K562 (cell line): Measurements from ENCODE around the gene CXCR5. TPM values are rescaled to one million over a fixed set of nuclear protein-coding genes. Genes with fewer than 3 reads are reported as not detected.

Experiments used
- ATAC-seq: fragments of 200-7000 bp; cut with Tn5 transposase; 3 replicates; pipeline ENCODE4 v1.9.1; 2020; ENCODE audit warnings: moderate library complexity
- BruUV-seq: library from RNA; stranded (reverse); fragments of 400-500 nt; replicated peaks from 2 replicates; lab custom pipeline; 2021; lab: Mats Ljungman, UMichigan
- CTCF ChIA-PET: fragments of 300-600 bp; formaldehyde crosslinking; extraction: SDS; loops from one replicate; lab custom pipeline; 2021; ENCODE audit warnings: low intra/inter-chr PET ratio; lab: Yijun Ruan, JAX
- POLR2A ChIA-PET: fragments of 300-600, 350-650 bp; sonication (Branson Sonifier 250); formaldehyde crosslinking; extraction: SDS; loops from one replicate; lab custom pipeline; 2021; ENCODE audit warnings: antibody characterized with exemption, inconsistent platforms; lab: Yijun Ruan, JAX
- DNase-seq, 4 experiments: peaks; one replicate each; pipeline versions ENCODE4 v3.0.0 to v3.0.0-alpha.2; 2011 to 2018; ENCODE audit warnings: low spot score in 3 of 4, mixed read lengths in 3 of 4; ENCODE audit errors: extremely low read depth in 1 of 4
- FAIRE-seq: peaks from 2 replicates; lab custom pipeline; 2011; peaks lifted over from hg19 to GRCh38; lab: Jason Lieb, UNC
- H2AFZ ChIP-seq: 2 replicates; pipeline ENCODE4 v1.6.0; 2011; ENCODE audit warnings: low read depth, low read length, control low read depth, inconsistent platforms
- H3K27ac ChIP-seq: fragments of 200-600 bp; 3 replicates; pipeline ENCODE4 v1.8.0; 2011; ENCODE audit warnings: low read depth, mild to moderate bottlenecking, control low read depth, inconsistent platforms, low read length, moderate library complexity, mixed read lengths; ENCODE audit errors: extremely low read depth
- H3K27me3 ChIP-seq, 2 experiments: fragments of 300-600 bp in 1 of 2; 2 replicates in 1 of 2; 3 replicates in 1 of 2; pipeline versions ENCODE4 v1.6.0 to v1.8.0; 2011; ENCODE audit warnings: inconsistent platforms in 2 of 2, low read length in 2 of 2, mild to moderate bottlenecking in 1 of 2, mixed read lengths in 1 of 2, moderate library complexity in 1 of 2; ENCODE audit not compliant: control insufficient read depth in 2 of 2, insufficient read depth in 2 of 2
- H3K36me3 ChIP-seq: fragments of 300-600 bp; 3 replicates; pipeline ENCODE4 v1.8.0; 2011; ENCODE audit warnings: mild to moderate bottlenecking, low read length, inconsistent platforms; ENCODE audit not compliant: control insufficient read depth, insufficient read depth
- H3K4me1 ChIP-seq, 2 experiments: fragments of 200-600 bp in 1 of 2; replicated peaks in 1 of 2; 2 replicates in 1 of 2; 3 replicates in 1 of 2; pipeline versions ENCODE4 v1.5.1 to v1.8.0; 2011; ENCODE audit warnings: inconsistent platforms in 2 of 2, low read length in 2 of 2, mild to moderate bottlenecking in 1 of 2, mixed read lengths in 1 of 2, moderate library complexity in 1 of 2; ENCODE audit not compliant: control insufficient read depth in 2 of 2, insufficient read depth in 2 of 2
- H3K4me2 ChIP-seq: 2 replicates; pipeline ENCODE4 v1.6.1; 2011; ENCODE audit warnings: low read length, control low read depth, inconsistent platforms, mixed read lengths; ENCODE audit not compliant: insufficient read depth
- H3K4me3 ChIP-seq: fragments of 200-600 bp; sonication (generic), shearing (Covaris generic); 2 replicates; pipeline ENCODE4 v1.5.1; 2016; ENCODE audit warnings: control low read depth, inconsistent platforms
- H3K79me2 ChIP-seq: fragments of 200-600 bp; 3 replicates; pipeline ENCODE4 v1.8.0; 2011; ENCODE audit warnings: low read length, inconsistent platforms; ENCODE audit not compliant: control insufficient read depth, insufficient read depth
- H3K9ac ChIP-seq, 2 experiments: 2 replicates each; pipeline versions ENCODE4 v1.6.0 to v1.6.1; 2011; ENCODE audit warnings: low read depth in 2 of 2, low read length in 2 of 2, control low read depth in 1 of 2, inconsistent platforms in 1 of 2, mild to moderate bottlenecking in 1 of 2, mixed read lengths in 1 of 2; ENCODE audit not compliant: insufficient read depth in 1 of 2
- H3K9me1 ChIP-seq: one replicate; pipeline ENCODE4 v1.6.0; 2011; ENCODE audit warnings: inconsistent platforms, mild to moderate bottlenecking, low read length, moderate library complexity; ENCODE audit not compliant: control insufficient read depth, insufficient read depth
- H3K9me3 ChIP-seq: replicated peaks from 2 replicates; pipeline ENCODE4 v1.5.1; 2011; ENCODE audit warnings: low read depth, low read length, inconsistent platforms; ENCODE audit not compliant: control insufficient read depth, insufficient read depth
- H4K20me1 ChIP-seq: replicated peaks from 2 replicates; pipeline ENCODE4 v1.6.1; 2011; ENCODE audit warnings: low read length, inconsistent platforms, mixed read lengths; ENCODE audit not compliant: control insufficient read depth, insufficient read depth
- POLR2G ChIP-seq: fragments of 200-400 bp; formaldehyde crosslinking; IDR thresholded peaks from 2 replicates; pipeline ENCODE4 v1.6.1; 2017; ENCODE audit warnings: low read depth, mild to moderate bottlenecking, antibody characterized with exemption, low read length, moderate library complexity
- SPI1 ChIP-seq: IDR thresholded peaks from 2 replicates; pipeline ENCODE4 v1.6.1; 2011; ENCODE audit warnings: low read depth, low read length, control low read depth, borderline replicate concordance
- WGBS: fragments of 100-300 bp; shearing (Covaris generic); methylation state at CpG from one replicate; pipeline ENCODE4 v1.1.6; 2016; ENCODE audit warnings: low coverage, mixed read lengths; ENCODE audit not compliant: insufficient coverage; ENCODE audit errors: missing lambda C conversion rate; 5-methylcytosine and 5-hydroxymethylcytosine counted together
- in situ Hi-C: fragments of 300-500 bp; cut with MboI; formaldehyde crosslinking; loops from 4 replicates; pipeline ENCODE4 v1.15.0; 2018; ENCODE audit warnings: inconsistent platforms, mixed read lengths
- intact Hi-C: fragments of 100-400 bp; cut with micrococcal nuclease; formaldehyde crosslinking; loops from 2 replicates; pipeline ENCODE4 v1.14.2; 2022
- polyA plus RNA-seq, 8 experiments: library from polyadenylated mRNA; depleted of rRNA in 4 of 8; stranded (reverse) in 5 of 8; unstranded in 3 of 8; fragments of >200 nt; fragmentation: Nextera tagmentation in 2 of 8; fragmentation: Illumina TruSeq in 1 of 8; extraction: Ambion mirVana in 2 of 8; extraction: Trizol in 1 of 8; gene quantifications; 2 replicates each; pipeline versions ENCODE4 v1.2.1 to v1.2.3, GENCODE V29; 2011 to 2014; ENCODE audit warnings: inconsistent platforms in 1 of 8, missing spikeins in 1 of 8
- total RNA-seq, 7 experiments: library from RNA; depleted of rRNA in 6 of 7; stranded (reverse); fragments of >200 nt in 6 of 7; fragmentation: Illumina TruSeq in 2 of 7; extraction: Trizol in 2 of 7; gene quantifications; 2 replicates each; pipeline versions ENCODE4 v1.2.1 to v1.2.3, GENCODE V29; 2011 to 2021; ENCODE audit warnings: low replicate concordance in 1 of 7
- TF ChIP-seq, protein P1 (sequence below), 3 experiments: IDR thresholded peaks in 2 of 3; conservative IDR thresholded peaks in 1 of 3; 2 replicates each; pipeline ENCODE4 v1.5.1; 2011 to 2012; ENCODE audit warnings: low read length in 3 of 3, mild to moderate bottlenecking in 3 of 3, control low read depth in 2 of 3, improper control_type of control experiment in 1 of 3, inconsistent platforms in 1 of 3, low read depth in 1 of 3, mixed read lengths in 1 of 3, moderate library complexity in 1 of 3; ENCODE audit not compliant: insufficient read depth in 2 of 3
- TF ChIP-seq, protein P2 (sequence below): fragments of 250-450 bp; sonication (Bioruptor Pico); IDR thresholded peaks from 2 replicates; pipeline ENCODE4 v1.8.0; 2021; ENCODE audit warnings: moderate library complexity, mild to moderate bottlenecking, inconsistent platforms

Gene CXCR5
- total and polyA plus RNA-seq, 9 of the 15 experiments (the other 6 are each of a cell fraction or from before 2014, with no cell fraction given): 0.03 to 0.06 TPM; not detected in 7

DNA sequence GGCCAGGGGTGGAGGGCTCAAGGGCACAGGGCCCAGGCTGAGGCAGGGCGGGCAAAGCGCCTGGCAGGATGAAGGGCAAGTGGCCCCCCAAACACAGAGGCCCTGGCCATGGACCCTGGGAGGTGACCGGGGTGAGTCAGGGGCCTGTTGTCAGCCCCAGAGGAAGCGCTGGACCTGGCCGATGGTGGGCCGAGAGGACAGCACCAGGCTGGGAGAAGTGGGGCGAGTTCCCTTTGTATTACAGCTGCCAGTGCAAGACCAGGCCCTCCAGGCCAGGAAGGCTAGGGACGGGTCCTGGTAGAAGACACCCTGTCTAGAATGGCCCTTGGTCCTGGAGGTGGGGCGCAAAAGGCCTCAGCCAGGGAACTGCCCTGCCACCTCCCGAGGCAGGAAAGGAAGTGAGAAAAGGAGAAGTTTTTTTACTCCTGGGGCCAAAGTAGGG lies 12.8 kb downstream of the CXCR5 start:
- in situ Hi-C loops (no loop called here), intact Hi-C loops (no loop called here)
- H3K79me2 ChIP-seq: no peaks in the 10 kb centered on the region
- no peak overlapping the region for H3K27ac ChIP-seq
- no peak overlapping the region for H3K4me3 ChIP-seq
- peaks cover 16% of the 10 kb centered on the region; the same call in 1 of the 3 replicates for H3K36me3 ChIP-seq
- ChIA-PET POLR2A (interaction anchor here (0.7 kb wide), 1 partner anchor 199 kb away, joined by 3 read pairs; a partner anchor contains a TSS), CTCF (no interaction called here)
- no TSS peak for BruUV-seq
- H3K27me3 ChIP-seq: no peaks in the 10 kb centered on the region
- DNase-seq (no peak), FAIRE-seq (no peak), ATAC-seq (no peak)
- 80% methylated on average over 9 of the region's 10 CpGs for WGBS
- H3K4me2 ChIP-seq: no peak overlapping the region
- peaks cover 0 to 49% of the 10 kb centered on the region in 2 experiments; a peak in 3 of 5 replicates for H3K4me1 ChIP-seq
- no peaks in the 10 kb centered on the region for H3K9me3 ChIP-seq
- TF ChIP-seq, protein P1, sequence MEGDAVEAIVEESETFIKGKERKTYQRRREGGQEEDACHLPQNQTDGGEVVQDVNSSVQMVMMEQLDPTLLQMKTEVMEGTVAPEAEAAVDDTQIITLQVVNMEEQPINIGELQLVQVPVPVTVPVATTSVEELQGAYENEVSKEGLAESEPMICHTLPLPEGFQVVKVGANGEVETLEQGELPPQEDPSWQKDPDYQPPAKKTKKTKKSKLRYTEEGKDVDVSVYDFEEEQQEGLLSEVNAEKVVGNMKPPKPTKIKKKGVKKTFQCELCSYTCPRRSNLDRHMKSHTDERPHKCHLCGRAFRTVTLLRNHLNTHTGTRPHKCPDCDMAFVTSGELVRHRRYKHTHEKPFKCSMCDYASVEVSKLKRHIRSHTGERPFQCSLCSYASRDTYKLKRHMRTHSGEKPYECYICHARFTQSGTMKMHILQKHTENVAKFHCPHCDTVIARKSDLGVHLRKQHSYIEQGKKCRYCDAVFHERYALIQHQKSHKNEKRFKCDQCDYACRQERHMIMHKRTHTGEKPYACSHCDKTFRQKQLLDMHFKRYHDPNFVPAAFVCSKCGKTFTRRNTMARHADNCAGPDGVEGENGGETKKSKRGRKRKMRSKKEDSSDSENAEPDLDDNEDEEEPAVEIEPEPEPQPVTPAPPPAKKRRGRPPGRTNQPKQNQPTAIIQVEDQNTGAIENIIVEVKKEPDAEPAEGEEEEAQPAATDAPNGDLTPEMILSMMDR (IDR thresholded peaks at IDR 0.05 in 2 of 3, conservative IDR thresholded peaks at IDR 0.05 in 1 of 3; ENCODE audit: insufficient read depth in 2 of 3, low read depth in 1 of 3, low read length in 3 of 3): peak in 1 of 3 experiments; percentile 17; a peak in 1 of 6 replicates
- TF ChIP-seq POLR2G: peak; percentile 36; the same call in 1 of the 2 replicates
- TF ChIP-seq, protein P2, sequence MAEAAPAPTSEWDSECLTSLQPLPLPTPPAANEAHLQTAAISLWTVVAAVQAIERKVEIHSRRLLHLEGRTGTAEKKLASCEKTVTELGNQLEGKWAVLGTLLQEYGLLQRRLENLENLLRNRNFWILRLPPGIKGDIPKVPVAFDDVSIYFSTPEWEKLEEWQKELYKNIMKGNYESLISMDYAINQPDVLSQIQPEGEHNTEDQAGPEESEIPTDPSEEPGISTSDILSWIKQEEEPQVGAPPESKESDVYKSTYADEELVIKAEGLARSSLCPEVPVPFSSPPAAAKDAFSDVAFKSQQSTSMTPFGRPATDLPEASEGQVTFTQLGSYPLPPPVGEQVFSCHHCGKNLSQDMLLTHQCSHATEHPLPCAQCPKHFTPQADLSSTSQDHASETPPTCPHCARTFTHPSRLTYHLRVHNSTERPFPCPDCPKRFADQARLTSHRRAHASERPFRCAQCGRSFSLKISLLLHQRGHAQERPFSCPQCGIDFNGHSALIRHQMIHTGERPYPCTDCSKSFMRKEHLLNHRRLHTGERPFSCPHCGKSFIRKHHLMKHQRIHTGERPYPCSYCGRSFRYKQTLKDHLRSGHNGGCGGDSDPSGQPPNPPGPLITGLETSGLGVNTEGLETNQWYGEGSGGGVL (CRISPR knock-in tag): no peak
- peak; percentile 21; the same call in 1 of the 2 replicates for TF ChIP-seq SPI1
- H2AFZ ChIP-seq: no peak overlapping the region
- peak overlapping the region in 1 of 2 experiments; percentile 37; a peak in 1 of 4 replicates for H3K9ac ChIP-seq
- H3K9me1 ChIP-seq: no peaks in the 10 kb centered on the region
- no peaks in the 10 kb centered on the region for H4K20me1 ChIP-seq
